ENCODE measurements around the gene PTH2R. TPM values are rescaled to one million over a fixed set of nuclear protein-coding genes. Genes with fewer than 3 reads are reported as not detected.
"Not testable (repeated sequence)": the region's sequence is repeated elsewhere in the genome, so short reads cannot be mapped to it uniquely, and the experiment has no call there.

Gene PTH2R, protein sequence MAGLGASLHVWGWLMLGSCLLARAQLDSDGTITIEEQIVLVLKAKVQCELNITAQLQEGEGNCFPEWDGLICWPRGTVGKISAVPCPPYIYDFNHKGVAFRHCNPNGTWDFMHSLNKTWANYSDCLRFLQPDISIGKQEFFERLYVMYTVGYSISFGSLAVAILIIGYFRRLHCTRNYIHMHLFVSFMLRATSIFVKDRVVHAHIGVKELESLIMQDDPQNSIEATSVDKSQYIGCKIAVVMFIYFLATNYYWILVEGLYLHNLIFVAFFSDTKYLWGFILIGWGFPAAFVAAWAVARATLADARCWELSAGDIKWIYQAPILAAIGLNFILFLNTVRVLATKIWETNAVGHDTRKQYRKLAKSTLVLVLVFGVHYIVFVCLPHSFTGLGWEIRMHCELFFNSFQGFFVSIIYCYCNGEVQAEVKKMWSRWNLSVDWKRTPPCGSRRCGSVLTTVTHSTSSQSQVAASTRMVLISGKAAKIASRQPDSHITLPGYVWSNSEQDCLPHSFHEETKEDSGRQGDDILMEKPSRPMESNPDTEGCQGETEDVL
- total RNA-seq = 0.45 TPM

DNA sequence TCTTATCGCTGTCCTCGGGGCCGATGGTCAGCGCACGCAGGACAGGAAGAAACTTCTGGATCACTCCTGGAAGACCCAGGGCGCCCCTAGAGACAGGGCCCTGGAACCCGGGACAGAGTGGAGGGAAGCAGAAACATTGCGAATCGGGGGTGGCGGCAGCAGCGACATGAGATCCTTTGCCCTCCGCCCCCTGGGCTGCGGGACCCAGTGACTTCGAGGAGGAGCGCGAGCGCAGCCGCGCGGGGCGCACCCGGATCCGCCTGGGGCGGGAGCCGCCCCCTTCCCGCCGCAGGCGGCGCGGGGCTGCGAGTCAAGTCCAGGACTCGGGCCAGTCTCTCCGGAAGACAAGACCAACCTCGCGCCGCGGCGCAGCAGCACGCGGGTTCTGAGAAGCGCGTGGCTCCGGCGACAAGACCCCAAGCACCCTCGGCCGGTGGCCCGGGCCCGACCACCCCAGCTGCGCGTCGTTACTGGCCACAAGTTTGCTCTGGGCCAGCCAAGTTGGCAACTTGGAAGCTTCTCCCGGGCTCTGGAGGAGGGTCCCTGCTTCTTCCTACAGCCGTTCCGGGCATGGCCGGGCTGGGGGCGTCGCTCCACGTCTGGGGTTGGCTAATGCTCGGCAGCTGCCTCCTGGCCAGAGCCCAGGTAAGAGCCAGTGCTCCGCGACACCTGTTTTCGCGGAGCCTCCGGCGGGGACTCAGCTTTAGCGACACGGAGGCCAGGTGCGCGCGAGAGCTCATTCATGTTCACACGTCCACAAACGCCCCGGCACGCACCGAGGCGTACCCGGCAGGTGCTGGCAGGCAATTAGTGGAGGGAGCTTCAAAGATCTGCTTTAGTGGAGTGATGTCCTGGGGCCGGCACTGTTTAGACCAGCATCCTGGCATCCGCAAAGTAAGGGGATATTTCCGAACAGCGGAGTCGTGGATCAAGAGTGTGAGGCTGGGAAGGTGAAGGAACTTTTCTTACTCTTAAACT, at the start of gene PTH2R:
TSS of gene PTH2R (plus strand) at position 319 of the 978 bp plus-strand sequence. CDS start at position 571, 252 bp downstream.
- DNase-seq (ENCODE audit: low spot score) (no peak), ATAC-seq (no peak)
- intact Hi-C loops (cut with DNase I) = no loop called here

GRCh38 chr2:208356846-208357574, 49.6 kb upstream of the PTH2R start:
- intact Hi-C loops (cut with DNase I) = no loop called here
- DNase-seq (ENCODE audit: low spot score) (no peak), ATAC-seq (no peak)

GRCh38 chr2:208358758-208359631, 47.6 kb upstream of the PTH2R start:
- DNase-seq (ENCODE audit: low spot score) (no peak), ATAC-seq (no peak)
- intact Hi-C loops (cut with DNase I) = no loop called here

DNA sequence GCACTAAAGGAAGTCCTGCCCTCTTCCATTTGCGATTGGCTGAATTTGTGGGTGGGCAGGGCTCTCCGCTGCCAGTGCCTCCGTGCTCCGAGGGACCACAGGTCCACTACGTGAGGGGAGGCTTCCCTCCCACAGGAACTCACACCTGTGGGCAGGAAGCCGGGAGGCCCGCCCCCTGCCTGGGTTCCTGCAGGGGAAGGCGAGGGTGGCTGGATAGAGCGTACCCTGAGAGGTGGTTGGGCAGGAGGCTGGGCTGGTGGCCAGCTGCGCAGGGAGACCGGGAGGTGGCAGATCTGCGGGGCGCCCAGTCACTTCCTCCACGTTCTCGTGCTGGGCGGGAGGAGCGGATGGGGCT, 47.0 kb upstream of the PTH2R start:
- ATAC-seq (peak; percentile 58), DNase-seq (ENCODE audit: low spot score) (no peak)
- intact Hi-C loops (cut with DNase I) = no loop called here

- intact Hi-C loops (cut with DNase I) = no loop called here
- ATAC-seq (peak; percentile 38), DNase-seq (ENCODE audit: low spot score) (no peak)
These were observed 46.1 kb upstream of the PTH2R start for GRCh38 chr2:208360259-208361076.

DNA sequence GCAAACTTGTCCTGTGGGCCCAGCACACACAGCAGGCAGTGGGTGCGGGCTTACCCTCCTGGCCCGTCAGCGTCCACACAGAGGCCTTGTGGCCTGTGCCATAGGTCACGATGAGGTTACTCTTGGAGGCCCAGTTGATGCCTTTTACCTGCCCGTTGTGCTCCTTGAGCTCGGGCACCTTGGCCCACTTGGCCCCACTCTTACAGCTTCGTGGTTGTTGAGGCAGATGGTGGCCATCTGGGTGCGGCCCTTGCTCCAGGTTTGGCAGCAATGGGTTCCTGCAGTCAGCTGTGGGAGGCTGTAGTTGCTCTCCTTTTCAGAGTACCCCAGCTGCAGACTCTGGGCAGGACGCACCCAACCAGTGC, 45.5 kb upstream of the PTH2R start:
- intact Hi-C loops (cut with DNase I) = no loop called here
- ATAC-seq = no peak
- no peak for DNase-seq (ENCODE audit: low spot score)

DNA sequence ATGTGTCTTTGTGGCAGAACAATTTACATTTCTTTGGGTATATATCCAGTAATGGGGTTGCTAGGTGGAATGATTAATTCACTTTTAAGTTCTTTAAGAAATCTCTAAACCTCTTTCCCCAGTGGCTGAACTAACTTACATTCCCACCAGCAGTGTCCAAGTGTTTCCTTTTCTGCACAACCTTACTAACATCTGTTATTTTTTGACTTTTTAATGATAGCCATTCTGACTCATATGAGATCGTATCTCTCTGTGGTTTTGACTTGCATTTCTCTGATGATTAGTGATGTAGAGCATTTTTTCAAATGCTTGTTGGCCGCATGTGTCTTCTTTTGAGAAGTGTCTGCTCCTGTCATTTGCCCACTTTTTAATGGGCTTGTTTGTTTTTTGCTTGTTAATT, 43.1 kb upstream of the PTH2R start:
- DNase-seq (ENCODE audit: low spot score) = no peak
- intact Hi-C loops (cut with DNase I) = no loop called here
- ATAC-seq = no peak

GRCh38 chr2:208366215-208367127, 40.1 kb upstream of the PTH2R start:
- intact Hi-C loops (cut with DNase I) = no loop called here
- DNase-seq (ENCODE audit: low spot score) (no peak), ATAC-seq (no peak)

GRCh38 chr2:208369091-208369490, 37.5 kb upstream of the PTH2R start:
- ATAC-seq (no peak), DNase-seq (ENCODE audit: low spot score) (no peak)
- intact Hi-C loops (cut with DNase I) = no loop called here

GRCh38 chr2:208370881-208371633, 35.5 kb upstream of the PTH2R start:
- DNase-seq (ENCODE audit: low spot score) (no peak), ATAC-seq (no peak)
- intact Hi-C loops (cut with DNase I) = no loop called here

GRCh38 chr2:208371634-208371935, 35.0 kb upstream of the PTH2R start:
- ATAC-seq = no peak
- no peak for DNase-seq (ENCODE audit: low spot score)
- intact Hi-C loops (cut with DNase I) = no loop called here

GRCh38 chr2:208373460-208374089, 33.0 kb upstream of the PTH2R start:
- intact Hi-C loops (cut with DNase I) = no loop called here
- DNase-seq (ENCODE audit: low spot score) (no peak), ATAC-seq (peak; percentile 38)

DNA sequence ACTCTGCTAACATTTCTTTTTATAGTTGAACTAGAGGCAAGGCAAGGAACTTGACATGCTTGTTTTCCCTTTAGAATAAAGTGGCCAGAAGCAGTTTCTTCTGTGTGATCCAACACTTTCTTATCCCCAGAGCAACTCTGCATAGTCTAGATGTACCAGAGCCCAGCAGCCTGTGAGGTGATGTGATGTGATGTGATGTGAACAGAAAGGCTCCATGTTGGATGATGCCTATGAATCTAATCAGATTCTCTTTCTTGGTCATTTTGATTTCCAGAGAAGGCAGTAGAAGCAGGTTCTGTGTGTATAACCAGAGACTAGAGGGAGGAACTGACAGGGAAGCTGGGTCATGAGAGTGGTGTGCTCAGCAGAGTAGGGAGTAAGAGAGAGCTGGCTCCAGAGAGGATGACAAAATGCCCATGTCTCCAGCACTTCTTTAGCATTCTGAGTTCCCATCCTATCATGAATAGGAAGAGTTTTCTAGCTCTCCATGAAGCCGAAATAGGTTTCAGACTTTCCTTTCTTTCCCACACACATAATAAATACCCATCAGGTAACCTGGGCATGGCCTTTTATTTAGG, 31.0 kb upstream of the PTH2R start:
- no peak for DNase-seq (ENCODE audit: low spot score)
- intact Hi-C loops (cut with DNase I) = no loop called here
- no peak for ATAC-seq

DNA sequence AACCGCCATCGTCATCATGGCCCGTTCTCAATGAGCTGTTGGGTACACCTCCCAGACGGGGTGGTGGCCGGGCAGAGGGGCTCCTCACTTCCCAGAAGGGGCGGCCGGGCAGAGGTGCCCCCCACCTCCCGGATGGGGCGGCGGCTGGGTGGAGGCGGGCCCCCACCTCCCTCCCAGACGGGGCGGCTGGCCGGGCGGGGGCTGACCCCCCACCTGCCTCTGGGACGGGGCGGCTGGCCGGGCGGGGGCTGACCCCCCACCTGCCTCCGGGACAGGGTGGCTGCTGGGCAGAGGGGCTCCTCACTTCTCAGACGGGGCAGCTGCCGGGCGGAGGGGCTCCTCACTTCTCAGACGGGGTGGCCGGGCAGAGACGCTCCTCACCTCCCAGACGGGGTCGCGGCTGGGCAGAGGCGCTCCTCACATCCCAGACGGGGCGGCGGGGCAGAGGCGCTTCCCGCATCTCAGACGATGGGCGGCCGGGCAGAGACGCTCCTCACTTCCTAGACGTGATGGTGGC, 29.2 kb upstream of the PTH2R start:
- DNase-seq (ENCODE audit: low spot score); intact Hi-C loops (cut with DNase I); ATAC-seq: not testable (repeated sequence)

- DNase-seq (ENCODE audit: low spot score) = no peak
- no peak for ATAC-seq
- intact Hi-C loops (cut with DNase I) = no loop called here
These were observed 27.4 kb upstream of the PTH2R start for GRCh38 chr2:208379192-208379591.

Data from sciatic nerve (tissue), 2 donors.